Nucleus accumbens (tissue), 56 donors: ENCODE measurements around the gene TCF12.
"Not testable (repeated sequence)": the region's sequence is repeated elsewhere in the genome, so short reads cannot be mapped to it uniquely, and the experiment has no call there.

Experiments
- DNase-seq, 56 donors: peaks; one replicate each; lab custom pipeline; 2025; lab: John Stamatoyannopoulos, UW

The TCF12 gene

DNA sequence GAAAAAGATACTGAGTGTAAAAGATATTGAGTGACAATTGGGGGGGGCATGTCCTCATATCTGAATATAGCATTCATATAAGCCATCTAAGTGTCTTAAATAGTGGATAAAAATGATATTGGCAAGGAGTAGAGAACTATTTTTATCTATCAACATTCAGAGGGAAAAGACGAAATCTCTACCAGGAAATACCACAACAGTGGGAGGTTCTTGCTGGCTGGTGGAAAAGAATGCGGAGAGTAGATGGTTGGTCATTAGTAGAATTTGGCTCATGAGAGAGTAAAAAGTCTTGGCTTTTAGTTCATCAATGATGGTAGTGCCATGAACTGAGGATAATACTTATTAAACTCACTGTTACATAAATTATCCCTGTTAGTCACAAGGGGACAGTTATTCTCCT lies 4.8 kb upstream of the TCF12 start:
- no peak for DNase-seq

DNA sequence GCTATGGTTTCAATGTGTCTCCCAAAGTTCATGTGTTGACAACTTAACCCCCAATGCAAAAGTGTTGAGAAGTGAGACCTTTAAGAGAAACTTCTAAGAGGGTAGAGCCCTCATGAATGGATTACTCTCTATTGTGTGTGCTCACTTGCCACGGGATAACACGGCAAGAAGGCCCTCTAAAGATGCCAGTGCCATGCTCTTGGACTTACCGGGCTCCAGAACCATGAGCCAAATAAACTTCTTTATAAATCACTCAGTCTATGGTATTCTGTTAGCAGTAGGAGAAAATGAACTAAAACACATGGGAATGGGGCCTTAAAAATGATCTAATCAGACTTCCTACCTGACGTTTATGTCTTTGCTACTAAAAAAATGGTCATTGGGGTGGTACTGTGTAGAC lies 2.6 kb upstream of the TCF12 start:
- no peak for DNase-seq

DNA sequence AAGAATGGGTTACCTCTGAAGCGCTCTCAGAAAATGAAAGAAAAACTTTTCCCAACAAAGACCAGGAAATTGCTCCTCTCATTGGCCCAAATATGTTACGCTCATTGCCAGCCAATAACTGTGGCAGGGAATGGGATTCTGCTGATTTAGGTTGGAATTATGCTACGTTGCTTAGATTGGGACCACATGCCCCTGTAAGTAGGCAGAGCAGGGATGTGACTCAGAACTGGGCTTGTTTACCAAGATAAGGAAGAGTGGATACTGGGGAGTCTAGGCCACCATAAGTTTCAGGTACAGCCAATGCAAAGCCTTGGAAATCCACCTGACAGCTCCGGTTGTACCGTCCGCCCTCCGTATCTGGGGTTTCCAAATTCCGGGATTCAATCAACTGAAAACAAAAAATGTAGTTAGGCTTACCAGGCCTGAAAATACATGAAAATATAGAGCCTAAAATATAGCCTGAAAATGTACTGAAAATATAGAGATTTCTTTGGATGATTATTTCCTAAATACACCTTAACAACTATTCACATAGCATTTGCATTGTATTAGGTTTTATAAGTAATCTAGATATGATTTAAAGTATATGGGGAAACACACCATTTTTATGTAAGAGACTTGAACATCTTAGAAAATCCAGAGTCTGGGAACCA lies 1.5 kb upstream of the TCF12 start:
- no peak for DNase-seq

DNA sequence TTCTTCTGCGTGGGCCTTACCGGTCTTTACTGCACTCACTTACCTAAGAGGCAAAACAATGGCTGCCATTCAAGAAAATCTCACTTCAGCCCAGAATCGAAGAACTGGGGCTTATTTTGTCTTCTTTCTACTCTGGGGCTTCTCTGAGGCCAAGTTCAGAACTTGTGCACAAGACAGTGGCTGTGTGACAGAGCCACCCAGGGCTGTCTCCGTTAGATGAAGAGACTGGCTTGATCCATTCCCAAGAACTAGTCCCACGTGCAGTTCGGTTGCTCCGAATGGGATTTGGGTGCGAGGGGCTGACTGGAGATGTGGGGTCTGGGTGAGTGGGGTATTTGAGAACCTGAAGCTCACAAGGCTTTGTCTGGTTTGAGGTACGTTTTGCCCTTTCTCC lies 795 bp upstream of the TCF12 start:
- DNase-seq = peak in 28 of 56 donors; percentile 36 to 76 (median 57)

DNA sequence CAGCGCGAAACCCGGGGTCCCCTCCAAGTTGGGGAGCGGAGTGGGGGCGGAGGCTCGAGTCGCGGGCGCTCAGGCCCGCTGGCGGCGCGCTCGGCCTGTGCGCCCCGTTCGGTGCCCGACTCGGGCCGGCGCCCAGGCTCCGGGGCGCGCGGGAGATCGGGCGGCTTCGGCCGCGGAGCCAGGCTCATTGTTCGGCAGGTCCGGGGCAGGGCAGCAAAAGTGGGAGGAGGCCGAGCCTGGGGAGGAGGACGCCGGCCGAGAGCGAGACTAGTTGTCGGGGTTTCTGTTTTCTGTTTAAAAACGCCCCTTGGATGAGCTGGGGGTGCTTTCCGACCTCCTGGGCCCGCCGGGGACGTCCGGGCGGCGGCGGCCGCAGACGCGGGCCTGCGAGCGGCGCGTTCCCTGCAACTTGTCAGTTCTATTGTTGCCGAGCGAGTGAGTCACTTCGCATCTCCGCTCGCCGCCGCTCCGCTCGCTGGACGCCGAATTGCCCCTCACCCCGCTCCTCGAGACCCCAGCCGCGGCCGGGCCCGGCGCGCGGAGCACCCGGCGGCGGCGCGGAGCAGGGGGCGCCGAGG lies 676 bp downstream of the TCF12 start:
- DNase-seq = peak in 35 of 56 donors; percentile 9 to 77 (median 47)

DNA sequence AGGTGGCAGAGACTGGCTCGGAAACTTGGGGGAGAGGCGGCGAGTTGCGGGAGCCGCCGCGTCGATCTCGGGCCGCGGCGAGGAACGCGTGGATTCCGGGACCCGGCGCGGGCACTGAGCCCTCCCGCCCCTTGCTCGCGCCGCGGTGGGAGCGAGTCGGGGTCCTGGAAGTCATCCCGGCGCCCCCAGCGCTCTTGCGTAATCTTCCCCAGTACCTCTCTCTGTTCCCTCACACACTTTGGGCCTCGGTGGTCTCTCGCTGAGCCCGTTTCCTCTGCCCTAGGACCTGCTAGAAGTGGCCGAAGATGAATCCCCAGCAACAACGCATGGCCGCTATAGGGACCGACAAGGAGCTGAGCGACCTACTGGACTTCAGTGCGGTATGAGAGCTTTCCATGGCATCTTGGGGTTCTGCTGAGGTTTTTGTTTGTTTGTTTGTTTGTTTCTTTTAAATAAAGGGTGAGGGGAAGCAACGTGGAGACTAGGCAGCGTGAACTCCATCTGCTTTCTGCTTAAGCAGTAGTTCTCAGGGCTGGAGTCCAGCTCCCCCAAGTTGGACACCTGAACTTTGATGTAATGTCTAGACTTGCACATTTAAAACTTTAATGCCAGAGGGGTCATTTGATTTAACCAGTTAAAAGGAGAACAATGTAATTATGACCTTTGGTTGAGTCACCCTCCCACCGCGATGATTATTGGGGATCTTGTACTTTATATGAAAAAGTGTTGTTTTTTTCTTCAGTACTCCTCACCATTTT lies 1.3 kb downstream of the TCF12 start:
- DNase-seq = peak in 29 of 56 donors; percentile 2 to 69 (median 46)

DNA sequence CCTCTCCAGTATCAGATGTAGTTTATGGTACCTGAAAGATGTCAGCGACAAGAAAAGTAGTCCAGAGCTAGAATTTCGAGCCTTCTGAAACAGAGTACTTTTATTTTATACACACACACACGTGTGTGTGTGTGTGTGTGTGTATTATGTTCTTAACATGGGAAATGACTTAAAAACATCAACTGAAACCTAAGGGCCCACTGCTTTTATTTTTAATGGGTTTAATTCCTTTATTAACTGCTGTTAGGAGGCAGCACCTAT lies 1.9 kb downstream of the TCF12 start:
- DNase-seq = no peak

DNA sequence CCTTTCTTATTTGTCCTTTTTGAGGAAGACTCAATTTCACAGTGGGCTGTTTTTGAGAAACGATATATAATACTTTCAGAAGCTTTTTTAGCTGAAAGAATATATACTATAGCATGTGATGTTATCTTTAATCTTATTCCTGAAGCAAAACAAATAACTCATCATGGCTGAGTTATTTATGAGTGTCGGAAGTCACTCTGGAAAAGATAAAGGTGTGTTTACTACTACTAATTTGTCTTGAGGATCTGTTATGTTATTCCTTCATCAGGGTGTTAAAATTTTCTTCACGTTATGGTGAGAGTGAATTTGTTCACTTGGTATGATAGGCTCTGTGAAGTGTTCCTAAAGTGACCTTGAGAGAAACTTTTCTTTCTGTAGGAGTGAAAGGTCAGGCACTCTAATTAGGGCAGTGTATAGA lies 4.7 kb downstream of the TCF12 start:
- no peak for DNase-seq

DNA sequence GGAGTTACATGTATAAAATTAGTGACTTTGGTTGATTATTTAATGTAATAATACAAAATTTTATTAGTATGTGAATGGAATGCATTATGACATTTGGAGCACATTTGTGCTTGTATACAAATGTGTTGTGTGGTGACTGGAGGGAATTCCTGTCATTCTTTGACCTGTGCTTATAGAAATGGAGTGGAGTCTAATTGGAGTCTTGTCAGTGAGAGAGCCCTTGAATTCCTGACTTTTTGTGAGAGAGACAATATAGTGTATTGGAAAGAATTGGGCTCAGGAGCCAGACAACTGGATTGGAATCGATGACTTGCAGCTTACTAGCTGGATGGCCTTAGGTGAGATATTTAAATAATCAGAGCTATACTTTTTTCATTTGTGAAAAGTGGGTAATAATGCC lies 9.4 kb downstream of the TCF12 start:
- no peak for DNase-seq

DNA sequence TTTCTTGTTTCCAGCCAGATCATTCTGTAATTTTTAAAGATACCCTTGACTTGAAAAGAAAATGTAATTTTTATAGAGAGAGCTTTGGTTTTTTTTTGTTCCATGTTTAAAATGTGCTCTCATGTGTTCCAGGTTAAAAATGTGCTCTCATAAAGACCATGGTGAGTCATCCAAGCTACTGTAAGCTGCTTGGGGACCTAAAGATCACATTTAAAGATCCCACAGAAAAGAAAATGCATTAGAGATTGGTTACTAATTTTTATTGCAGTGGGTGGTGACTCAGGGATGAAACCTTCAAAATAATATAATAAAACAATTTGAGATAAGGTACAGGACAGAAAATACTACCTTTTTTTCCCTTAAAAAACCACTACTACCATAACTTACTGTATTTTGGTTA lies 11.0 kb downstream of the TCF12 start:
- DNase-seq = no peak

DNA sequence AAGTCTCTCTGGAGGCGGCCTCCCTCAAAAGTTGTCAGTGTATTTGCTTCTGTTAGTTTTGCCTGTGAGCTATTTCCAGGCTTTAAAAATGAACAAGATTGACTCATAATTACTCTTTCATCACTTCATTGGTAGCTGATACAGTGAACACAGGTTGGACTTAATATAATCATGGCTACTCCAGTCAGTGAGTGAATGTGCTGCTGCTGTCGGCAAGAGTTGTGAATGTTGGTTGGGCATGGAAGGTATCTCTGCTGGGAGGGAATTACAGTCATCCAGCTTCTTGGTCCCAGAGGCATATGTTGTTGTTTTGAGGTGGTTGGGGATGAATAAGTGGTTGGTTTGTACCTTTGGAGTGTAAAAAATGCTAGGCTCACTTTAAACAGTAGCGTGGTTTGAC lies 11.5 kb downstream of the TCF12 start:
- no peak for DNase-seq

DNA sequence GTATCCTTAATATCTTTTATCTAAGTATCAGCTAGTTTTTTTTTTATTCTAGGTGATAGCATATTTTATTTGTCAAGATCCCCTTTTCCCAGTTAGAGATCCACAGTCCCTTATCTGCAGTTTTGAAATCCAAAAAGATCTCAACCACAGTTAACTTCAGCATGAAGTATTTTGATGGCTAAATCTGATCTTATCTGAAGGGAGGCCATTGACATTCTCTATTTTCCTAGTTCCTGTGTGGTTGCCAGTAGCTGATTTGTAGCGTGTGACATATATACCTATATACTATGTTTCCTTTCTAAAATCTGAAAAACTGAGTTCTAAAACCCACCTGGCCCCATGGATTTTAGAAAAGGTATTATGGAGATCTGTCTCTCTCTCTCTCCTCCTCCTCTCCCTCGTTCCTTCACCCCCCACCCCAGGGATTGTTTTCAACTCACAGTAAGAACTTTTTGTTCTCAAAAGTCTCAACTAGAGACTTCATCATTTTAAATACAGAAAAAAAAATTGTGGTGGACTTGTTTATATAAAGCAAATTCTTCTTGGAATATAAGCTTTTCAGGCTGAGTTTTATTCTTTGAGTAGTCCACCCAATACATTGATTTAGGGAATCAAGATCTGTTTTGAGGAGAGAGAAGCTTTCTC lies 12.3 kb downstream of the TCF12 start:
- no peak for DNase-seq

DNA sequence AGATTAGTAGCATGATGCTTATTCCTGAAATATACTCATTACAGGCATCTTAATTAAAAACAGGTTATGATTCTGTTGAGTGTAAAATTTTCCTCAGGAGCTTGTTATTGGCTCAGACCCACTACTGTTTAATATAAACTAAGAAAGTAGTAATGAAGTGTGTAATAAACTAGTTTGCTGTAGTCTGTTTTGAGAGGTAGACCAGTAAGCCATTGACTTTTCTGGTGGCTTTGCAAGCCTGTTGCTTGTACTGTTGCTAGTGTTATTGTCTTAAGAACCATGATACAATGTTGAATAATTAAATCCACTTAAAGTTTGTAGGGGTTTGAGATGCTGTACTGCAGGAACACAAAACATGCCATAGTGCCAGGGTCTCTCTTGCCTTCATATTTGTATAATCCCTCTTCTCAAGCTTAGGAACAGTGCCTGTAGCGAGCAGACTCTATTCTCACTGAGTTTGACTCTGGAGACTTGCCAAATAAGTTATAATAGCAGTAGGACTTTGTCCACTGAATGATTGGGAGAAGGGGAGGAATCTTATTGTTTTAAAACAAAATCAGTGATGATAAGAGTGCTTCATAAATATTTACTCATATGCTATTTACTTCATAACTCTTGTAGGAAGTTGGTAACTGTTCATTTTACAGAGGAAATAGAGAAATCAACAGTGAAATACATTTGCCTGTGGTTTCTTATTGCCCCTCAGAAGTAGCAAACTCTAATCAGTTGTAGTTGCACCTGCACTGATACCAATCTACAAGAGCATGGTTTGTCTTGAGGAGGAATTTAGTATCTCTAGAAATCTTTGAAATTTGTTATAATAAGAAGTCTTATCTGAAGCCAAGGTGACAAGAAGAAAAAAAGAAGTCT lies 13.4 kb downstream of the TCF12 start:
- no peak for DNase-seq

DNA sequence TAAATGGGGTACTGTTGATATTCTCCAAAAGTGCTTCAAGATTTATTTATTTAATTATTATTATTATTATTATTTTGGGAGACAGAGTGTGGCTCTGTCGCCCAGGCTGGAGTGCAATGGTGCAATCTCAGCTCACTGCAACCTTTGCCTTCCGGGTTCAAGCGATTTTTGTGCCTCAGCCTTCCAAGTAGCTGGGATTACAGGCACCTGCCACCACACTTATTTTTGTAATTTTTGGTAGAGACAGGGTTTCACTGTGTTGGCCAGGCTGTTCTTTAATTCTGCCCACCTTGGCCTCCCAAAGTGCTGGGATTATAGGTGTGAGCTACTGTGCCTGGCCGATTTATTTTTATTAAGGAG lies 14.0 kb downstream of the TCF12 start:
- not testable (repeated sequence) for DNase-seq

DNA sequence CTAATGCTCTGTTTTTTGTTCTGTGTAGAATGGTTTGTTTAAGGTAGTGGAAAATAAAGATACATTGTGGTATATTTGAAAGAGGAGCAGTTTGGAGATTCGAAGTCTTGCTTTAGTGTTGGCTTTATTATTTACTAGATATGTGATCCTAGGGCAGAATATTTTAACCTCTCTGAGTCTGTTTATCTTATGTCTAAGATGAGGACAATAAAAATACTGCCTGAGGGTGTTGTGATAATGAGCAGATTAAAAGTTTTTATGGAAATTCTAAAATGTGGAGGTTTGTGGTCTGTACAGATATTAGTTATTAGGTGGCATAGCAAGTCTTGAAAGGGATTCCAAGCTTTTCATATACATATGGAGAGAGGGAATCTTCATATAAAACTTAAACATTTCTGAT lies 15.0 kb downstream of the TCF12 start:
- no peak for DNase-seq

DNA sequence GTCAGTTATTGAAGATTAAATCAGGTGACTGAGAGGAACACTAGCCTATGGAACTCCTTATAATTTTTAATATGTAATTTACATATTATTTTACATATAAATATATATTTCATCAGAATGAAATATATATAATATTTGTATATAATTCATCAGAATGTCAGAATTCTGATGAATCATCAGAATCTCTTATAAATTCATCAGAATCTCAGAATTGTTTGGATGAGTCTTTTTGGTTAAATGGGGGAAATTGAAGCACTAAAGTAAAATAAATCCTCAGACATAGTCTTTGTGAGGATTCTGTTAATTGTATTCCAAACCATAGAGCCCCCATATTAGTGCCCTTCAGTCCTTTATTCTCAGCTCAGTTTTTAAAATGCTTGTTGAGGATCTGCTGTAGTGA lies 15.4 kb downstream of the TCF12 start:
- DNase-seq = no peak

DNA sequence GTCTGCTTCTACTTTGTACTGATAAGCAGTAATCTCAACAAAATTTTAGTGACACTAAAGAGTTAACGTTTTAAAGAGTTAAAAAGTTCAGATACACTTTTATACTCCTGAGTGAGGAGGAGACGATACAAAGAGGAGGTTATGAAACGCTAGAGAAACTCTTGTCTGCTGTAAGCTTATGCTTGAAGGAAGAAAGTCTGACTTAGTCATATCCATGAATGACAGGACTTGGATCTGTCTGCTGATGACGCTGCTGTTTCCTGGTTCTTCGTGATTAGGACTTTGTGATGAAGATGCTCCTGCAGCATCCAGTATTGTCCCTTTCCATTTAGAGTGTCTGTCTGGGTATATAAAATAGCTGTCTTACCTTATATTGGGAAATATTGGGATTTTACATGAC lies 15.8 kb downstream of the TCF12 start:
- DNase-seq = peak in 1 of 56 donors; percentile 4

DNA sequence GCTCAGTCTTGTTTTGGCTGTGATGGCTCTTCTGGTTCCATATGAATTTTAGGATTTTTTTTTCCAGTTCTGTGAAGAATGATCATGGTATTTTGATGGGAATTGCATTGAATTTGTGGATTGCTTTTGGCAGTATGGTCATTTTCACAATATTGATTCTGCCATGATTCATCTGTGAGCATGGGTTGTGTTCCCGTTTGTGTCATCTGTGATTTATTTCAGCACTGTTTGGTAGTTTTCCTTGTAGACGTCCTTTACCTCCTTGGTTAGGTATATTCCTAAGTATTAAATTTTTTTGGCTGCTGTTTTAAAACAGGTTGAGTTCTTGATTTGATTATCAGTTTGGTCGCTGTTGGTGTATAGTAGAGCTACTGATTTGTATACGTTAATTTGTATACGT lies 18.5 kb downstream of the TCF12 start:
- DNase-seq = no peak

DNA sequence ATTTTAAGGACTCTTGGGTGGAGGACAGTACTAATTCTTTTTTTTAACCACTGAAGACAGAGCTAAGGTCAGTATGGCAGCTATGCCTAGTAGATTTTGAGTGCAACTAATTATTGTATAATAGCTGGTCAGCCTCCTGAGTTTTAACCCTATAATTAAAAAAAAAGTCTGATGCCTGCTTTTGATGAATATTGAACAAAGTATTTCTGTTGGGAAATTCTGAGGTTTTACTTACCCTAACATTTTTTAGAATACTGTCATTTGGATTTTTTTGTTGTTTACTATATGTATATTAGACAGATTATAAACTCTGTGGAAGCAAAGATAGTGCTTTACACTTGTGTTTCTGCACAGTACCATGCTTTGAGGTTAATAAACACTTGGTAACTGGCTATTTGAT lies 20.8 kb downstream of the TCF12 start:
- no peak for DNase-seq

DNA sequence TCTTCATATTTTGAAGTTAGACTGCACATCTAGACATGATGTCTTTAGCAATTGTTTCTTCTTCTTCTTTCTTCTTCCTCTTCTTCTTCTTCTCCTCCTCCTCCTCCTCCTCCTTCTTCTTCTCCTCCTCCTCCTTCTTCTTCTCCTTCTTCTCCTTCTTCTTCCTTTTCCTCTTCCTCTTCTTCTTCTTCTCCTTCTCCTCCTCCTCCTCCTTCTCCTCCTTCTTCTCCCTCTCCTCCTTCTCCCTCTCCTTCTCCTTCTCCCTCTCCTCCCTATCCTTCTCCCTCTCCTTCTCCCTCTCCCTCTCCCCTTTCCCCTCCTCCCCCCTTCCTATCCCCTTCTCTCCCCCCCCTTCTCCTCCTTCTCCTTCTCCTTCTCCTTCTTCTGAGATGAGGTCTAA lies 21.9 kb downstream of the TCF12 start:
- DNase-seq = no peak

DNA sequence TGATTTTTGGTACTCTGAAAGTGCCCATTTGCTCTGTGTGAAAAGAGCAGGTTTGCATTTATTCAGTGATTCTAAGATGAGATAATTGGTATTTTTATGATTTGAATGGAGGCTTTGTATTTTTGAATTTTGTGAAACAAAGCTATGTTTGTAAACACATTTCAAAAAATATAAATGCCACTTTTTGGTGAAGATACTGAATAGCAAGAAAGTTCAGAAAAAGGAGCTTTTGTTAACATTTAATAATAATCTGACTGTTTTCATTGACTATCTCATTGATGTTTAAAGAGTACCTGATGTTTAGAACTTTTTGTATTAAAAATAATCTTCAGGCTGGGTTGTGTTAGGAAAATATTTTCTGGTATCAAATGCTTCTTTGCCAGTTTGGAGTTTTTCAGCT lies 23.7 kb downstream of the TCF12 start:
- DNase-seq = no peak
